GM19043 (cell line): ENCODE results near the gene HS6ST1.

Experiments used
- ATAC-seq: cut with Tn5 transposase; IDR thresholded peaks from one replicate; pipeline ENCODE4 v1.9.1; 2021; ENCODE audit warnings: low read depth; ENCODE audit not compliant: unreplicated experiment

HS6ST1 gene

GRCh38 chr2:128284841-128285240, 33.8 kb downstream of the HS6ST1 start:
- no peak for ATAC-seq

DNA sequence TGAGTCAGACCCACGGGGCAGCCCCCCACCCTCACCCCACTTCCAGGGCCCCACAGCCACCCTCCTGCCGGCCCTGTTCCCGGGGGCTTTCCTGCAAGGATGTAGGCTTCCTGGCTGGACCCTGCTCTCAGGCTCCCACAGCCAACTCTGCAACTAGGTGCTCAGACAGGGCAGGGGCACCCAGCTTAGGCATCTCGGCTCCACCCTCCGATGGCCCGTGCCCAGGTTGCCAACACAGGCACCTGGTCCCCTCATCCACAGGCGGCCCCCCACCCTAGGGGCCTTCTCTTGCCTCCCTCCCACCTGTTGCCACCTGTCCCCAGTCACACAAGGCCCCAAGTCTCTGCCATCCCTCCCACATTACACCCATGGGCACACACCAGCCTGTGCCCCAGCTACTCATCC, 34.6 kb downstream of the HS6ST1 start:
- no peak for ATAC-seq

DNA sequence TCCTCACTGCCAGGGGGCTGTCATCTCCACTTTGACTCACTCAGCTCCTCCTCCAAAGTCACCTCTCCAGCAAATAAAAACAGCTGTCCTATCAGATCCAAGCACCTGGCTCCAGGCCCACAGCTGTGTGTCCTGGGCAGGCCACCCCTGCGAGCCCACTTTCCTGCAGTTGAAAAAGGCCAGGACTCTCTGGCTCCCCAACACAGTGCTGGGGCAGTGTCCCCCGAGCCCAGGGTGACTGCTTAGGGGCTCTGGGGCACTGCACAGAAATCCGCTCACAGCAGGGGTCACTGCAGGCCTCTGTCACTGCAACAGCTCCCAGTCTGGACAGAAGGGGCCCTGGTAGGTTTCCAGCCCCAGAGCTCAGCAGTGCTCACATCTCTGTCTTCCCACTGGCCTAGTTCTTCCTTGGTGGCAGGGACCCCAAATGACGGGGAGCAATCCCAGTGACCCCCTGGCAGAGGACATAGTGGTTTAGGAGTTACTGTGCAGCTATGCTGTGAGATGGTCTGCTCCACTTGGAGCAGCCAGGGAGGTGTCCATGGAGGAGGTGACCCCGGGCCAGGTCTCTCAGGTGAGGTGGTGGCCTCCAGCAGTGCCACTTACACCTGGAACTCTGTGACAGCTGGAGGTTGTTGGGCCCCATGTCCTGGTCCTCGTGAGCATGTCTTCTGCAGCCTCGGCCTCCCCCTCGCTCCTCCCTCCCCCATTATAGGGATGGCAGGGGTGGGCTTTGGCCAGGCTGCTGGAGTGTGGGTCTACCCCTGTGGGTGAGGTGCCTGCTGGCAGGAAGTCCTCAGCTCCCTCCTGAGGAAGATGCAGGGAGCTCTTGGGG, 35.5 kb downstream of the HS6ST1 start:
- ATAC-seq, result no peak

- ATAC-seq, result no peak
Observed at GRCh38 chr2:128282246-128282975, 36.3 kb downstream of the HS6ST1 start.

GRCh38 chr2:128281852-128282245, 36.8 kb downstream of the HS6ST1 start:
- no peak for ATAC-seq

DNA sequence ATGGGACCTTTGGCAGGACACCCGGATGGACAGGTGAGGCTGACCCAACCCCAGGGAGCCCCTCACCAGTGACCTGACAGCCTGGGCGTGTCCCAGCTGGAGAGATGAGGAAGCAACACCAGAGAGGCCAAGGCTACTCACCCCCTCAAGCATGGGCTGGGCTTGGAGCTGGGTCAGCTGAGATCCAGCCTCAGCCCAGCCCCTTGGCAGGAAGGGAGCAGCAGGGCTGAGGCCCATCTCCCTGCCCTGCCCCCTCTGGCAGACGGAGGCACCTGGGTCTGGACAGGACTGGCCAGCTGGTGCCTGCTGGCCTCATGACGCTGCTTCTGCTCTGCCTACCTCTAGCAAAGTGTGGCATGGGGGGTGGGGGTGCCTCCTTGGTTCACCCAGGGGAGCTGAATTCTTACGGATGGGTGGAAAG, 37.8 kb downstream of the HS6ST1 start:
- no peak for ATAC-seq

DNA sequence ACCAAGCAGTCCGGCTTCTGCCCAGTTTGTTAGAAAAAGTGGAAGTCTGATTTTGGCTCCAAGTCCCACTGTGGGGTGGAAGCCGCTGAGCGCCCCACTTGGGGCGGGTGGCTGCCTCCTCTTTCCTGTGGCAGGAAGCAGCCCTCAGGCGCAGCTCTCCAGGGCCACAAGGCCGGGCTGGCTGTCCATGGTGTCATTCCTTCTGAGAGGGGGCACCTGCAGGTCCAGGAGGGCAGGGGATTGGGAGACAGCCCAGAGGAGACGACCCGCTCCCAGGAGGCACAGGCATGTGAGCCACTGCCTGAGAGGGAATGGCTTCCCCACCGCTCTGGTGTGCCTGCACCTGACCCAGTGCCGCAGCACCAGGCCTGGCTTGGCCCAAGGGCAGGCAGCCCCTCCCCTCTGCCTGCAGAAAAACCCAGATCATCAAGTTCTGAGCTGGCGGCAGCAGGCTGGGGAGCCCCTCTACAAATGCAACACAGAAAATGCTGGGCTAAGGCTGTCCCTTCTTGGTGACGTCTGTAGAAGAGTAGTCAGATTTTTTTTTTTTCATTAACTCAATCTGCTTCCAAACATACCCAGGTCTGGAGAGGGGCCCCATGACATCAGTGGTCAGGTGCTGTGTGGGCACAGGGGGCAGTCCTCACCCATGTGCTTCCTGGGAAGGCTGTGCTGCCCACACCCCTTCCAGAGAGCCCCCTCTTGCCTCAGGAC, 38.4 kb downstream of the HS6ST1 start:
- ATAC-seq, result no peak

- no peak for ATAC-seq
Observed at GRCh38 chr2:128279786-128280157, 38.9 kb downstream of the HS6ST1 start.

GRCh38 chr2:128279009-128279408, 39.7 kb downstream of the HS6ST1 start:
- no peak for ATAC-seq

- ATAC-seq, result no peak
Observed at GRCh38 chr2:128277961-128278681, 40.5 kb downstream of the HS6ST1 start.

DNA sequence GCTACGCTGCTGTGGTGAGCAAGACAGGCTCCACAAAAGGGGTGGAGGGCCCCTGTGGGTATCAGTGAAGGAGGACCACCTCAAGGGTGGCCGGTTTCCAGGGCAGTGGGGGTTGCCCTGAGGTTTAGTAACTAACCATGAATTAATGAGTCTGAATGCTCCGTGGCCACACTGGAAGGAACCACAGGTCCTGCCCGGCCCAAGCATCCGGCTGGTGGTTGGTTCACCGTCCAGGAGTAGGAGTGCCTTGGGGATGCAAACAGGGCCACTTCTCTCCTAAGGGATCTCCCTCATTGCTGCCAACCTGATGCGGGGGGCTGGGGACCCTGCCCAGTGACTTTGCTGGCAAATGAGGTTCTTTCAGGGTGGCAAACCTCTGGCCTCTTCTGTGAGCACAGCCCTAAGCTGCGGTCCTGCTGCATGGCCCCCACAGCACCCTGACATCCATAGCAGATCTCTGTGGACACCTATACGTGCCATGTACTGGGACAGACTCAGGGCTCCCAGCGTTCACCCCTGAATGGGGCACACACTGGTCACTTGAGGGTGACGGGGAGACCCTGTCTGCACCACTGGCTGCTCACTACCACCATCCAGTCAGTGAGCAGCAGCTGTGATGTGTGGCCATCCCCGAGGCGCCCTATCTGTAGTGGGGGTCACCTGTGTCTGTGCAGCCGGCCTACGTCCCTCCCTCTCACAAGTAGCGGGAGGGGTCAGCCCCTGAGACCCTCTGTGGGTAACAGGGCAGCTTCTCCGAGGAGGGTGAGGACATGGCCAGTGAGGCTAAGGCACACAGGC, 41.6 kb downstream of the HS6ST1 start:
- ATAC-seq, result no peak

GRCh38 chr2:128275498-128276045, 43.1 kb downstream of the HS6ST1 start:
- no peak for ATAC-seq

GRCh38 chr2:128274218-128274617, 44.5 kb downstream of the HS6ST1 start:
- no peak for ATAC-seq

DNA sequence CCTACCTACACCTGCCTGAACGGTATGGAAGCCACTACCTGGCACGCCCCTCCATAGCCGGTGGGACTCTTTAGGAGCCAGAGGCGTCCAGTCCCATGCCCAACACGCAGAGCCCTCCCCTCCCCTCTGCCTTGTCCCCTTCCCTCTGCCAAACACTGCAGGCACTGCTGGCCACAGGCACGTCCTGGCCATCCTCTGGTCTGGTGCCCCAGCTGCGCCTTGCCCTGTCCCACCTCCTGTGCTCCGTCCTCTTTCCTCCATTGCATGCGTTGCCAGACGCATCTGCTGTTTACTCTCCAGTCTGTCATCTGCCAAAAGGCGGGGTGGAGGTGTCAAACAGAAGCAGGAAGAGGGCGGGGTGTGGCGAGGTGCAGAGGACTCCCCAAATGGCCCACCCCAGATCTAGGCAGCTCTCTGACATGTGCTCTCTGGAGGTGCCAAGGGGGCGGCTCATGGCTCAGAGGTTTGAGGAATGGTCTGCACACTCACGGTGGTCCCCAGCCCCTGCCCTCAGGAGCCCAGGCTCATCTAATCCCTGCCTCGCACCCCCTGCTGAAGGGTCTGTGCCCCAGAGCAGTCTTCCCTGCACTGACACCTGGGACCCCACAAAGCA, 45.1 kb downstream of the HS6ST1 start:
- ATAC-seq, result no peak

GRCh38 chr2:128272601-128273468, 45.8 kb downstream of the HS6ST1 start:
- ATAC-seq, result no peak

- no peak for ATAC-seq
Observed at GRCh38 chr2:128271911-128272600, 46.6 kb downstream of the HS6ST1 start.

- no peak for ATAC-seq
Observed at GRCh38 chr2:128271597-128271910, 47.1 kb downstream of the HS6ST1 start.
